ENCODE measurements around the gene PRKG1.

DNA sequence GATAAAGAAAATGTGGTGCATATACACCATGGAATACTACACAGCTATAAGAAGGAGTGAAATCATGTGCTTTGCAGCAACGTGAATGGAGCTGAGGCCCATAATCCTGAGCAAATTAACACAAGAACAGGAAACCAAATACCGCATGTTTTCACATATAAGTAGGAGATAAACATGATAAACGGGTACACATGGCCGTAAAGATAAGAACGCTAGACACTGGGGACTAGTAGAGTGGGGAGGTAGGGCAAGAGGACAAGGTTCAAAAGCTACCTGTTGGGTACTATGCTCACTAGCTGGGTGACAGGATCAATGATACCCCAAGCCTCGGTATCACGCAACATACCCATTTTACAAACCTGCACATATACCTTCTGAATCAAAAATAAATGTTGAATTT, 511.5 kb downstream of the PRKG1 start:
- TF ChIP-seq, protein P1, sequence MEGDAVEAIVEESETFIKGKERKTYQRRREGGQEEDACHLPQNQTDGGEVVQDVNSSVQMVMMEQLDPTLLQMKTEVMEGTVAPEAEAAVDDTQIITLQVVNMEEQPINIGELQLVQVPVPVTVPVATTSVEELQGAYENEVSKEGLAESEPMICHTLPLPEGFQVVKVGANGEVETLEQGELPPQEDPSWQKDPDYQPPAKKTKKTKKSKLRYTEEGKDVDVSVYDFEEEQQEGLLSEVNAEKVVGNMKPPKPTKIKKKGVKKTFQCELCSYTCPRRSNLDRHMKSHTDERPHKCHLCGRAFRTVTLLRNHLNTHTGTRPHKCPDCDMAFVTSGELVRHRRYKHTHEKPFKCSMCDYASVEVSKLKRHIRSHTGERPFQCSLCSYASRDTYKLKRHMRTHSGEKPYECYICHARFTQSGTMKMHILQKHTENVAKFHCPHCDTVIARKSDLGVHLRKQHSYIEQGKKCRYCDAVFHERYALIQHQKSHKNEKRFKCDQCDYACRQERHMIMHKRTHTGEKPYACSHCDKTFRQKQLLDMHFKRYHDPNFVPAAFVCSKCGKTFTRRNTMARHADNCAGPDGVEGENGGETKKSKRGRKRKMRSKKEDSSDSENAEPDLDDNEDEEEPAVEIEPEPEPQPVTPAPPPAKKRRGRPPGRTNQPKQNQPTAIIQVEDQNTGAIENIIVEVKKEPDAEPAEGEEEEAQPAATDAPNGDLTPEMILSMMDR (conservative IDR thresholded peaks at IDR 0.05 in 1 of 2, IDR thresholded peaks at IDR 0.05 in 1 of 2; ENCODE audit: extremely low read depth in 1 of 2, insufficient read depth in 1 of 2, low read depth in 1 of 2, low read length in 2 of 2), result no peak
- TF ChIP-seq EZH2 (IDR thresholded peaks at IDR 0.05; ENCODE audit: borderline replicate concordance, low read length), result no peak
